RWPE1 (cell line): Measurements from ENCODE around the gene NRP1.

ENCODE experiments used
- CTCF ChIA-PET: fragments of 350-600 bp; sonication (Branson Sonifier 250); formaldehyde crosslinking; extraction: SDS; loops from one replicate; lab custom pipeline; 2021; lab: Yijun Ruan, JAX
- POLR2A ChIA-PET: fragments of 400-600 bp; formaldehyde crosslinking; extraction: SDS; loops from one replicate; lab custom pipeline; 2020; ENCODE audit warnings: antibody characterized with exemption; ENCODE audit not compliant: low non-redundant PET; lab: Yijun Ruan, JAX
- DNase-seq: peaks from one replicate; pipeline ENCODE4 v3.0.0; 2012; ENCODE audit warnings: low spot score
- H3K27ac ChIP-seq: fragments of 450-650 bp; 2 replicates; pipeline ENCODE4 v1.5.1; 2017
- TF ChIP-seq, protein P1 (sequence below): fragments of 450-650 bp; conservative IDR thresholded peaks from 2 replicates; pipeline ENCODE4 v1.5.1; 2017; ENCODE audit warnings: low read depth, mild to moderate bottlenecking

The NRP1 gene

DNA sequence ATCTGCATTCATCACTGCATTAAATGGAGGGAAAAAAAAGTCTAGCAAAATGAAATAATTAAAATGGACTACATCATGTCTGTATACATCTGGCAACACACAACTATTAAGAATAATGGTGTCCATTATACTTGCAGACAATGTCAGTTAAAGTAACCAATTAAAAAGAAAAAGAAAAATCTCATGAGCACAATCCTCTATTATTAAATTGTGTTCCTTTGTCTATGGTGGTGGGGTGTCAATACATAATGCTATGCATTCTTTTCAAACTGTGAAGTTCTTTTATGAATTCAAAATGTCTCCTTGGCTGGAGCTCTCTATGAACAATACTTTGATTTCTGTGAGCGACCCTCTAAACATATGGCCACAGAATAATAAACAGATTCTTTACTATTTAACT is 63.5 kb downstream of the NRP1 start:
- CTCF ChIA-PET: no interaction called here
- TF ChIP-seq, protein P1, sequence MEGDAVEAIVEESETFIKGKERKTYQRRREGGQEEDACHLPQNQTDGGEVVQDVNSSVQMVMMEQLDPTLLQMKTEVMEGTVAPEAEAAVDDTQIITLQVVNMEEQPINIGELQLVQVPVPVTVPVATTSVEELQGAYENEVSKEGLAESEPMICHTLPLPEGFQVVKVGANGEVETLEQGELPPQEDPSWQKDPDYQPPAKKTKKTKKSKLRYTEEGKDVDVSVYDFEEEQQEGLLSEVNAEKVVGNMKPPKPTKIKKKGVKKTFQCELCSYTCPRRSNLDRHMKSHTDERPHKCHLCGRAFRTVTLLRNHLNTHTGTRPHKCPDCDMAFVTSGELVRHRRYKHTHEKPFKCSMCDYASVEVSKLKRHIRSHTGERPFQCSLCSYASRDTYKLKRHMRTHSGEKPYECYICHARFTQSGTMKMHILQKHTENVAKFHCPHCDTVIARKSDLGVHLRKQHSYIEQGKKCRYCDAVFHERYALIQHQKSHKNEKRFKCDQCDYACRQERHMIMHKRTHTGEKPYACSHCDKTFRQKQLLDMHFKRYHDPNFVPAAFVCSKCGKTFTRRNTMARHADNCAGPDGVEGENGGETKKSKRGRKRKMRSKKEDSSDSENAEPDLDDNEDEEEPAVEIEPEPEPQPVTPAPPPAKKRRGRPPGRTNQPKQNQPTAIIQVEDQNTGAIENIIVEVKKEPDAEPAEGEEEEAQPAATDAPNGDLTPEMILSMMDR: no peak
- H3K27ac ChIP-seq: no peak overlapping the region
- POLR2A ChIA-PET: no interaction called here
- DNase-seq: no peak

DNA sequence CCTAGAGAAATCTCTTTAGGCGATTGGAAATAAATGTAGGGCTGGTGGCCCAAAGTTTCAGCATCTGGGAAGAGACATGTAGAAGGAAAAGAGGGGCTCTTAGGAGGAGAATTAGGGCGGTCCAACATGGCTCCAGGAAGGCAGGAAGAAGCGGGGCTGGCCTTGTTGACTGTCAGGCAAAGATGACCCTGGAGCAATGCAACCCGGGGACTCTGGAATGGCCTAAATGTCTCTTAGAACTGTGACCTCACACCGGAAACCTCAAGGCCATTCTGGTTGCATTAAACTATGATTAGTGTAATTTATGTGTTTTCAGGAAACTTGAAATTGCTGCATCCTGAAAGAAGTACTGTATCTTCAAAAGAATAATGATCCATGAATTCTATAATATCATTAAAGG is 66.8 kb downstream of the NRP1 start:
- TF ChIP-seq, protein P1: no peak
- no peak for DNase-seq
- H3K27ac ChIP-seq: peak overlapping the region; percentile 34
- ChIA-PET POLR2A (no interaction called here), CTCF (no interaction called here)

DNA sequence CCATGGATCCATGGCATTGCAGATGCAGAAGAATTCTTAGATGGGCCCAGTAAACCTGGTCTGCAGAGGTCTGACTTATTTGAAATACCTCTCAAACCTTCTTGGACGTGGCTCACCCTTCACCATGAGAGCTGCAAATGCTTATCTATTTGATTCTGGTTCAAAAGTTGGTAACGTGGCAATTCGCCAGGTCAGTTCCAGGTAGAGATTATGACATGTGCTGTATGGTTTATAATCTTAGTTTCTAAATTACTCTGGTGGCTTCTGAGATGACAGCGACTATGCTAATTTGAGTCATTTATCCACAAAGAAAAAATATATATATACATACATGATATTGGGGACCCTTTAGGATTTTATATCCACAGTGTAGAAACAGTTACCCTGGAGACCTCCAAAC is 68.8 kb downstream of the NRP1 start:
- CTCF ChIA-PET: no interaction called here

DNA sequence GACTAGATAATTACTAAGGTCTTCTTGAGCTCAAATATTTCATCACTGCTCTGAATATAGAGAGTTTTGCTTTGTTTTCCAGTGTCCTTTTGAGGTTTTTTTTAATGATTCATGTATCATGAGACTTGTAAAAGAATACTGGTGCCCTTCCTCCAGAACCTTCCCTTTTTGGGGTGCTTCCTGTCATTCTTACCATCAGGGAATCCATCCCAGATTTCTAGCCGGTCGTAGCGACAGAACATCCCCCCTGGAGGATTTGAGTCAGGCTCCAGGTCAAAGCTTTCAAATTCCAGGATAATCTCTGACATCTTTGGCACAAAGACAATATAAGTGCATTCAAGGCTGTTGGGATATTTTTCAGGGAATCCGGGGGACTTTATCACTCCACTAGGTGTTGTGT is 71.0 kb downstream of the NRP1 start:
- TF ChIP-seq, protein P1: no peak
- no peak for DNase-seq
- peak overlapping the region; percentile 96 for H3K27ac ChIP-seq
- ChIA-PET CTCF (interaction anchor here (0.5 to 0.9 kb wide), 2 partner anchors 255 to 843 kb away, joined by 3 to 4 read pairs; no protein-coding TSS in a partner anchor), POLR2A (interaction anchor here (0.8 kb wide), 1 partner anchor 8 kb away, joined by 3 read pairs; no protein-coding TSS in a partner anchor)

More for the DNA sequence above, 68.8 kb downstream of the NRP1 start:
- TF ChIP-seq, protein P1: no peak
- no peak for DNase-seq
- no peak overlapping the region for H3K27ac ChIP-seq
- POLR2A ChIA-PET: no interaction called here

DNA sequence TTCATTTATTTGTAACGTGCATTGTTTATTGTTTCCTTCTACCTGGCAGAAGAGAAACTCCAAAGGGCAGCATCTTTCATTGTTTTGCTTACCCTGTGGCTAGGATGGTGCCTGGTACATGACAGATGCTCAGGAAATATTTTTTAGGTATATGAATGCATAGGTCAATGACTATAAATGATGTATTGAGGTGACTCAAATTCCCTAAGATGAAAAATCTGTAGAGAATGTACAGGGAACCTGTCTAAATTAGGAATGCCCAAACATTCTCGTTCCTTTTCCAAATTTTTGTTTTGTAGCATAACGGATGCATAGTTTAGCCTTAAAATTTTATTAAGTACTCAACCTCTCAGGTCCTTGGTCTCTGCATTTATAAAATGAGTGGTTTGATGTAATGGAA is 71.6 kb downstream of the NRP1 start:
- CTCF ChIA-PET: no interaction called here

DNA sequence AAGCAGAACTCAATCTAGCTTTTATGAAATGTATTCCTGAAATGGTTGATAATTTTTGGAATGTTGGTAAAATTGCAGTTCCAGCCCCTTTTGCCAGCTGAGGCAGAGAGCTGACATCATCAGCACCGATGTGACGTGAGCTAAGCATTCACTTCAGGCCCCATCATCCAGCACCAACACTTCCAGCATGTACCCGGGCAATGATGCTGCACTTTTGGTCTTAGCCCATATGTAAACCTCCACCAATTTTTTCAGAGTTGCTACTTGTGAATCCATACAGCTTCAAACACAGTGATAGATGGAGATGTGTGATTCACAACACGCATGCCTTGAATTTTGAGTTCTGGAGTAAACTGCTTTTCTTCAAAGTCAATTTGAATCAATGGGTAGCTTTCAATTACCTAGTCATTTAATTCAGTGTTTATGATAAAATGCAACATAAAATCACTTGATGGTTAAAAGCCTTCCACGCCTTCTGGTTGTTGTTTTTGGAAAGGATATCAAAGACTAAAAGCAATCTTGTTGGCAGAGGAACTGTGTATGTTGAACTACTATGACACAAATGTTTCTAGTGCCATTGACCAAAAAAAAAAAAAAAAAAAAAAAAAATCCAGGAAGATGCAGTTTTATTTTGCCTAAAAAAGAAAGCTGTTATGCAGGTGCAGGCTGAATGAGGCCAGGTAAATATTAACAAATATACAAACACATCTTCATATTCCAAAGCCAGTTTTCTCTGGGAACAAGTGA is 73.9 kb downstream of the NRP1 start:
- ChIA-PET POLR2A (no interaction called here), CTCF (no interaction called here)
- H3K27ac ChIP-seq: no peak overlapping the region
- DNase-seq: no peak
- TF ChIP-seq, protein P1: no peak

More for the DNA sequence above, 71.6 kb downstream of the NRP1 start:
- no peak for DNase-seq
- TF ChIP-seq, protein P1: no peak
- POLR2A ChIA-PET: no interaction called here
- H3K27ac ChIP-seq: peak overlapping the region; percentile 83
